Measurements from ENCODE around the gene IL1RAPL2. TPM values are rescaled to one million over a fixed set of nuclear protein-coding genes. Genes with fewer than 3 reads are reported as not detected.
"Not testable (repeated sequence)": the region's sequence is repeated elsewhere in the genome, so short reads cannot be mapped to it uniquely, and the experiment has no call there.

Gene IL1RAPL2
- total RNA-seq, 1 donor from 2014 or later: 1.8 TPM

- no peak for DNase-seq
These were observed 1069.8 kb downstream of the IL1RAPL2 start for GRCh38 chrX:105635794-105636193.

GRCh38 chrX:105636667-105637066 lies 1070.7 kb downstream of the IL1RAPL2 start:
- DNase-seq: no peak

- no peak for DNase-seq
These were observed 1079.8 kb downstream of the IL1RAPL2 start for GRCh38 chrX:105645667-105646357.

GRCh38 chrX:105646592-105647372 lies 1080.8 kb downstream of the IL1RAPL2 start:
- DNase-seq: no peak

GRCh38 chrX:105647749-105648148 lies 1081.8 kb downstream of the IL1RAPL2 start:
- no peak for DNase-seq

- no peak for DNase-seq
These were observed 1082.7 kb downstream of the IL1RAPL2 start for GRCh38 chrX:105648732-105649131.

- DNase-seq: no peak
These were observed 1084.6 kb downstream of the IL1RAPL2 start for GRCh38 chrX:105650577-105650976.

- peak; percentile 82 for DNase-seq
These were observed 1085.0 kb downstream of the IL1RAPL2 start for GRCh38 chrX:105650986-105651385.

GRCh38 chrX:105653891-105654290 lies 1087.9 kb downstream of the IL1RAPL2 start:
- no peak for DNase-seq

- DNase-seq: no peak
These were observed 1092.1 kb downstream of the IL1RAPL2 start for GRCh38 chrX:105658136-105658535.

- DNase-seq: no peak
These were observed 1096.2 kb downstream of the IL1RAPL2 start for GRCh38 chrX:105662248-105662647.

- DNase-seq: no peak
These were observed 1098.2 kb downstream of the IL1RAPL2 start for GRCh38 chrX:105664243-105664642.

GRCh38 chrX:105684288-105684687 lies 1118.3 kb downstream of the IL1RAPL2 start:
- DNase-seq: not testable (repeated sequence)

GRCh38 chrX:105694839-105695238 lies 1128.8 kb downstream of the IL1RAPL2 start:
- no peak for DNase-seq

GRCh38 chrX:105695451-105695850 lies 1129.5 kb downstream of the IL1RAPL2 start:
- no peak for DNase-seq

GRCh38 chrX:105696870-105697269 lies 1130.9 kb downstream of the IL1RAPL2 start:
- DNase-seq: no peak

- DNase-seq: no peak
These were observed 1132.2 kb downstream of the IL1RAPL2 start for GRCh38 chrX:105697984-105698781.

- DNase-seq: no peak
These were observed 1134.3 kb downstream of the IL1RAPL2 start for GRCh38 chrX:105700331-105700730.

- no peak for DNase-seq
These were observed 1135.5 kb downstream of the IL1RAPL2 start for GRCh38 chrX:105701310-105702052.

GRCh38 chrX:105703876-105704275 lies 1137.9 kb downstream of the IL1RAPL2 start:
- DNase-seq: no peak

- no peak for DNase-seq
These were observed 1140.0 kb downstream of the IL1RAPL2 start for GRCh38 chrX:105706041-105706440.

GRCh38 chrX:105711805-105712204 lies 1145.8 kb downstream of the IL1RAPL2 start:
- DNase-seq: no peak
